NT2/D1 (cell line): ENCODE measurements around the gene CIBAR2.

Experiments
- SUZ12 ChIP-seq: IDR thresholded peaks from 2 replicates; pipeline ENCODE4 v1.6.1; 2011; ENCODE audit not compliant: insufficient read length, insufficient read depth; ENCODE audit errors: extremely low read depth
- YY1 ChIP-seq: IDR thresholded peaks from 2 replicates; pipeline ENCODE4 v1.6.1; 2011; ENCODE audit not compliant: insufficient read length, insufficient read depth
- ZNF274 ChIP-seq: IDR thresholded peaks from 2 replicates; pipeline ENCODE4 v1.6.1; 2011; ENCODE audit warnings: mild to moderate bottlenecking, low read depth, low read length

DNA sequence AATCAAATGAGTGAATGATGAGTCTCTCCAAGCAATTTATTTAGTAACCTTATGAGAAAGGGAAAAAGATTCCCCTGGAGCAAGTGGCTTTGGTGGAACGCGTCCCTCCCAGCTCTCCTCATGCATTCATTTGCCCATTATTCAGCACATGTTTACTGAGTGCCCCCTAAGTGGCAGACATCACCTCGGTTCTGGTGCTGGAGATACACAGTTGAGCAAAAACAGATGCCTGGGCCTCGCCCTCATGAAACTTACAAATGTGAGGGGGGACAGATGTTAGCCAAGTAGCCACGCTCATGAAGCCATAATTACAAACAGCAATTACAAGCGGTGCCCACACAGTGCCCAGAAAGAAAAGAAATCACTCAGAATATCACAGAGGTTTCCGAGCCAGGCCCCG, 45.1 kb upstream of the CIBAR2 start:
- TF ChIP-seq SUZ12, result no peak
- no peak for TF ChIP-seq ZNF274
- TF ChIP-seq YY1, result no peak
